ENCODE data around the gene FN3K. TPM values are rescaled to one million over a fixed set of nuclear protein-coding genes. Genes with fewer than 3 reads are reported as not detected.

FN3K gene
- polyA plus RNA-seq, 2 of the 4 experiments (the other 2 are of a cell fraction), result 1.3 to 13.2 TPM

GRCh38 chr17:82751571-82752370 is 16.4 kb downstream of the FN3K start, which contains the start of gene TBCD (continued):
- TF ChIP-seq, protein P1, sequence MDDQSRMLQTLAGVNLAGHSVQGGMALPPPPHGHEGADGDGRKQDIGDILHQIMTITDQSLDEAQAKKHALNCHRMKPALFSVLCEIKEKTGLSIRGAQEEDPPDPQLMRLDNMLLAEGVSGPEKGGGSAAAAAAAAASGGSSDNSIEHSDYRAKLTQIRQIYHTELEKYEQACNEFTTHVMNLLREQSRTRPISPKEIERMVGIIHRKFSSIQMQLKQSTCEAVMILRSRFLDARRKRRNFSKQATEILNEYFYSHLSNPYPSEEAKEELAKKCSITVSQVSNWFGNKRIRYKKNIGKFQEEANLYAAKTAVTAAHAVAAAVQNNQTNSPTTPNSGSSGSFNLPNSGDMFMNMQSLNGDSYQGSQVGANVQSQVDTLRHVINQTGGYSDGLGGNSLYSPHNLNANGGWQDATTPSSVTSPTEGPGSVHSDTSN (IDR thresholded peaks at IDR 0.05), result peak; percentile 68
- TF ChIP-seq POLR2AphosphoS2 (conservative IDR thresholded peaks at IDR 0.05; ENCODE audit: low read length) (no peak), ZFP36 (IDR thresholded peaks at IDR 0.05; ENCODE audit: borderline replicate concordance, partially characterized antibody) (no peak), CHD4 (IDR thresholded peaks at IDR 0.05; ENCODE audit: borderline replicate concordance) (no peak), ZC3H11A (IDR thresholded peaks at IDR 0.05) (no peak), MAZ (IDR thresholded peaks at IDR 0.05; ENCODE audit: borderline replicate concordance, low read depth, low read length) (no peak), RNF2 (IDR thresholded peaks at IDR 0.05; ENCODE audit: borderline replicate concordance, low read depth) (no peak), HEYL (CRISPR knock-in tag; IDR thresholded peaks at IDR 0.05) (no peak), FOSL2 (IDR thresholded peaks at IDR 0.05) (no peak), FOSL2 (CRISPR knock-in tag; IDR thresholded peaks at IDR 0.05) (no peak), FOXS1 (CRISPR knock-in tag; IDR thresholded peaks at IDR 0.05) (no peak), CEBPB (IDR thresholded peaks at IDR 0.05) (no peak), JUN (IDR thresholded peaks at IDR 0.05) (peak in 1 of 2 experiments; percentile 65; a peak in 2 of 5 replicates), NFE2L2 (conservative IDR thresholded peaks at IDR 0.05; ENCODE audit: low read length) (no peak), BCL3 (IDR thresholded peaks at IDR 0.05) (0 out of 3 replicates have a peak, but pooled peaks have one; percentile 52), CBX2 (IDR thresholded peaks at IDR 0.05; ENCODE audit: borderline replicate concordance, low read depth) (no peak), TP53 (CRISPR knock-in tag; IDR thresholded peaks at IDR 0.05) (no peak), GATA3 (IDR thresholded peaks at IDR 0.05; ENCODE audit: borderline replicate concordance) (no peak), HOXB5 (CRISPR knock-in tag; IDR thresholded peaks at IDR 0.05) (no peak), EHF (CRISPR knock-in tag; IDR thresholded peaks at IDR 0.05) (no peak), NPAS2 (CRISPR knock-in tag; IDR thresholded peaks at IDR 0.05; ENCODE audit: borderline replicate concordance) (no peak), EP300 (IDR thresholded peaks at IDR 0.05) (no peak), RAD21 (conservative IDR thresholded peaks at IDR 0.05 in 1 of 2, IDR thresholded peaks at IDR 0.05 in 1 of 2) (no peak)
- TF ChIP-seq, protein P2, sequence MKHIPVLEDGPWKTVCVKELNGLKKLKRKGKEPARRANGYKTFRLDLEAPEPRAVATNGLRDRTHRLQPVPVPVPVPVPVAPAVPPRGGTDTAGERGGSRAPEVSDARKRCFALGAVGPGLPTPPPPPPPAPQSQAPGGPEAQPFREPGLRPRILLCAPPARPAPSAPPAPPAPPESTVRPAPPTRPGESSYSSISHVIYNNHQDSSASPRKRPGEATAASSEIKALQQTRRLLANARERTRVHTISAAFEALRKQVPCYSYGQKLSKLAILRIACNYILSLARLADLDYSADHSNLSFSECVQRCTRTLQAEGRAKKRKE (CRISPR knock-in tag; IDR thresholded peaks at IDR 0.05; ENCODE audit: low read depth), result no peak
- TF ChIP-seq, protein P3, sequence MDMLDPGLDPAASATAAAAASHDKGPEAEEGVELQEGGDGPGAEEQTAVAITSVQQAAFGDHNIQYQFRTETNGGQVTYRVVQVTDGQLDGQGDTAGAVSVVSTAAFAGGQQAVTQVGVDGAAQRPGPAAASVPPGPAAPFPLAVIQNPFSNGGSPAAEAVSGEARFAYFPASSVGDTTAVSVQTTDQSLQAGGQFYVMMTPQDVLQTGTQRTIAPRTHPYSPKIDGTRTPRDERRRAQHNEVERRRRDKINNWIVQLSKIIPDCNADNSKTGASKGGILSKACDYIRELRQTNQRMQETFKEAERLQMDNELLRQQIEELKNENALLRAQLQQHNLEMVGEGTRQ (IDR thresholded peaks at IDR 0.05), result peak; percentile 49; the same call in 1 of the 2 replicates
- TF ChIP-seq, protein P4, sequence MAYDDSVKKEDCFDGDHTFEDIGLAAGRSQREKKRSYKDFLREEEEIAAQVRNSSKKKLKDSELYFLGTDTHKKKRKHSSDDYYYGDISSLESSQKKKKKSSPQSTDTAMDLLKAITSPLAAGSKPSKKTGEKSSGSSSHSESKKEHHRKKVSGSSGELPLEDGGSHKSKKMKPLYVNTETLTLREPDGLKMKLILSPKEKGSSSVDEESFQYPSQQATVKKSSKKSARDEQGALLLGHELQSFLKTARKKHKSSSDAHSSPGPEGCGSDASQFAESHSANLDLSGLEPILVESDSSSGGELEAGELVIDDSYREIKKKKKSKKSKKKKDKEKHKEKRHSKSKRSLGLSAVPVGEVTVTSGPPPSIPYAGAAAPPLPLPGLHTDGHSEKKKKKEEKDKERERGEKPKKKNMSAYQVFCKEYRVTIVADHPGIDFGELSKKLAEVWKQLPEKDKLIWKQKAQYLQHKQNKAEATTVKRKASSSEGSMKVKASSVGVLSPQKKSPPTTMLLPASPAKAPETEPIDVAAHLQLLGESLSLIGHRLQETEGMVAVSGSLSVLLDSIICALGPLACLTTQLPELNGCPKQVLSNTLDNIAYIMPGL (CRISPR knock-in tag; IDR thresholded peaks at IDR 0.05; ENCODE audit: borderline replicate concordance), result no peak
- TF ChIP-seq, protein P5, sequence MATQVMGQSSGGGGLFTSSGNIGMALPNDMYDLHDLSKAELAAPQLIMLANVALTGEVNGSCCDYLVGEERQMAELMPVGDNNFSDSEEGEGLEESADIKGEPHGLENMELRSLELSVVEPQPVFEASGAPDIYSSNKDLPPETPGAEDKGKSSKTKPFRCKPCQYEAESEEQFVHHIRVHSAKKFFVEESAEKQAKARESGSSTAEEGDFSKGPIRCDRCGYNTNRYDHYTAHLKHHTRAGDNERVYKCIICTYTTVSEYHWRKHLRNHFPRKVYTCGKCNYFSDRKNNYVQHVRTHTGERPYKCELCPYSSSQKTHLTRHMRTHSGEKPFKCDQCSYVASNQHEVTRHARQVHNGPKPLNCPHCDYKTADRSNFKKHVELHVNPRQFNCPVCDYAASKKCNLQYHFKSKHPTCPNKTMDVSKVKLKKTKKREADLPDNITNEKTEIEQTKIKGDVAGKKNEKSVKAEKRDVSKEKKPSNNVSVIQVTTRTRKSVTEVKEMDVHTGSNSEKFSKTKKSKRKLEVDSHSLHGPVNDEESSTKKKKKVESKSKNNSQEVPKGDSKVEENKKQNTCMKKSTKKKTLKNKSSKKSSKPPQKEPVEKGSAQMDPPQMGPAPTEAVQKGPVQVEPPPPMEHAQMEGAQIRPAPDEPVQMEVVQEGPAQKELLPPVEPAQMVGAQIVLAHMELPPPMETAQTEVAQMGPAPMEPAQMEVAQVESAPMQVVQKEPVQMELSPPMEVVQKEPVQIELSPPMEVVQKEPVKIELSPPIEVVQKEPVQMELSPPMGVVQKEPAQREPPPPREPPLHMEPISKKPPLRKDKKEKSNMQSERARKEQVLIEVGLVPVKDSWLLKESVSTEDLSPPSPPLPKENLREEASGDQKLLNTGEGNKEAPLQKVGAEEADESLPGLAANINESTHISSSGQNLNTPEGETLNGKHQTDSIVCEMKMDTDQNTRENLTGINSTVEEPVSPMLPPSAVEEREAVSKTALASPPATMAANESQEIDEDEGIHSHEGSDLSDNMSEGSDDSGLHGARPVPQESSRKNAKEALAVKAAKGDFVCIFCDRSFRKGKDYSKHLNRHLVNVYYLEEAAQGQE (IDR thresholded peaks at IDR 0.05), result no peak; the same call in 1 of the 2 replicates
- TF ChIP-seq, protein P6, sequence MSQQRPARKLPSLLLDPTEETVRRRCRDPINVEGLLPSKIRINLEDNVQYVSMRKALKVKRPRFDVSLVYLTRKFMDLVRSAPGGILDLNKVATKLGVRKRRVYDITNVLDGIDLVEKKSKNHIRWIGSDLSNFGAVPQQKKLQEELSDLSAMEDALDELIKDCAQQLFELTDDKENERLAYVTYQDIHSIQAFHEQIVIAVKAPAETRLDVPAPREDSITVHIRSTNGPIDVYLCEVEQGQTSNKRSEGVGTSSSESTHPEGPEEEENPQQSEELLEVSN (IDR thresholded peaks at IDR 0.05; ENCODE audit: borderline replicate concordance, low read depth), result peak; percentile 80
